H1 (cell line): ENCODE results near the gene MTFR1L. TPM values are rescaled to one million over a fixed set of nuclear protein-coding genes. Genes with fewer than 3 reads are reported as not detected.

ENCODE experiments used
- ASH2L ChIP-seq: fragments of 200-600, 300-600 bp; sonication (generic); IDR thresholded peaks from one replicate; pipeline ENCODE4 v1.7.1; 2017; ENCODE audit warnings: low read length
- ATF3 ChIP-seq: IDR thresholded peaks from 2 replicates; pipeline ENCODE4 v1.6.1; 2011; ENCODE audit warnings: low read depth, mild to moderate bottlenecking, low read length; ENCODE audit not compliant: insufficient read depth
- CHD7 ChIP-seq: fragments of 300-600 bp; sonication (generic); IDR thresholded peaks from 2 replicates; pipeline ENCODE4 v1.7.1; 2012; ENCODE audit warnings: low read length, moderate library complexity, mild to moderate bottlenecking, inconsistent platforms; ENCODE audit not compliant: insufficient replicate concordance
- E2F6 ChIP-seq: IDR thresholded peaks from 2 replicates; pipeline ENCODE4 v1.6.1; 2012; ENCODE audit warnings: inconsistent platforms
- HDAC2 ChIP-seq, 2 experiments: fragments of 300-600 bp in 1 of 2; sonication (generic) in 1 of 2; IDR thresholded peaks; 2 replicates each; pipeline ENCODE4 v1.6.1; 2011 to 2012; ENCODE audit warnings: low read depth in 2 of 2, low read length in 2 of 2, mild to moderate bottlenecking in 2 of 2, moderate library complexity in 2 of 2, borderline replicate concordance in 1 of 2, inconsistent platforms in 1 of 2
- KDM1A ChIP-seq: fragments of 200-600, 300-600 bp; sonication (generic); IDR thresholded peaks from 2 replicates; pipeline ENCODE4 v1.7.1; 2016; ENCODE audit warnings: mild to moderate bottlenecking, low read length, borderline replicate concordance
- SIN3A ChIP-seq, 2 experiments: IDR thresholded peaks in 1 of 2; conservative IDR thresholded peaks in 1 of 2; 2 replicates each; pipeline ENCODE4 v1.6.1; 2011 to 2012; ENCODE audit warnings: low read length in 2 of 2, improper control_type of control experiment in 1 of 2, low read depth in 1 of 2, mild to moderate bottlenecking in 1 of 2
- YY1 ChIP-seq: IDR thresholded peaks from 2 replicates; pipeline ENCODE4 v1.6.1; 2011; ENCODE audit warnings: low read depth, mild to moderate bottlenecking, low read length
- polyA plus RNA-seq, 7 experiments: library from polyadenylated mRNA; depleted of rRNA in 3 of 7; stranded (reverse) in 5 of 7; unstranded in 2 of 7; fragments of >200 nt in 5 of 7; fragments of 200-250 nt in 2 of 7; gene quantifications; 1 replicate in 5 of 7; 2 replicates in 1 of 7; 4 replicates in 1 of 7; pipeline versions ENCODE4 v1.2.1 to v1.2.3, GENCODE V29; 2011 to 2013; ENCODE audit warnings: missing spikeins in 2 of 7, mixed read lengths in 2 of 7
- total RNA-seq: library from RNA; stranded (reverse); fragmentation: NEBNext Ultra II Directional; extraction: Animal tissue kit (Norgen Biotek cat#: 25700); gene quantifications from 2 replicates; pipeline ENCODE4 v1.2.1, GENCODE V29; 2021

MTFR1L gene
- total and polyA plus RNA-seq, 2 of the 8 experiments (the other 6 are each of a cell fraction or from before 2014, with no cell fraction given): 20.8 to 23.1 TPM

- TF ChIP-seq CHD7 (no peak), SIN3A (conservative IDR thresholded peaks at IDR 0.05 in 1 of 2, IDR thresholded peaks at IDR 0.05 in 1 of 2; ENCODE audit: low read depth in 1 of 2, low read length in 2 of 2) (peak in 1 of 2 experiments; percentile 48; a peak in 1 of 4 replicates), ASH2L (no peak), ATF3 (no peak), KDM1A (no peak), HDAC2 (IDR thresholded peaks at IDR 0.05; ENCODE audit: borderline replicate concordance in 1 of 2, low read depth in 2 of 2, low read length in 2 of 2) (no peak), E2F6 (no peak), YY1 (peak; percentile 25; the same call in 1 of the 2 replicates)
These were observed 22.8 kb upstream of the MTFR1L start (continued) for GRCh38 chr1:25796811-25797458.
